OCI-LY7 (cell line): Measurements from ENCODE around the gene KREMEN2. TPM values are rescaled to one million over a fixed set of nuclear protein-coding genes. Genes with fewer than 3 reads are reported as not detected.

Experiments
- BruUV-seq: library from RNA; stranded (reverse); fragments of 400-500 nt; replicated peaks from 2 replicates; lab custom pipeline; 2021; lab: Mats Ljungman, UMichigan
- CTCF ChIA-PET: fragments of 300-600 bp; sonication (Branson Sonifier 250); formaldehyde crosslinking; loops from one replicate; lab custom pipeline; 2022; ENCODE audit warnings: antibody characterized with exemption; ENCODE audit not compliant: unreplicated experiment; lab: Charles Lee
- POLR2A ChIA-PET: fragments of 300-600 bp; sonication (Branson Sonifier 250); formaldehyde crosslinking; loops from one replicate; lab custom pipeline; 2022; ENCODE audit warnings: antibody characterized with exemption; lab: Charles Lee
- DNase-seq: peaks from one replicate; pipeline ENCODE4 v3.0.0-alpha.2; 2015; ENCODE audit warnings: low spot score
- H2AFZ ChIP-seq: fragments of 200-600 bp; sonication (generic), shearing (Covaris generic); 2 replicates; pipeline ENCODE4 v1.6.1; 2014; ENCODE audit warnings: mild to moderate bottlenecking, antibody characterized with exemption, low read length, moderate library complexity
- H3K27ac ChIP-seq: fragments of 200-600 bp; sonication (generic); 2 replicates; pipeline ENCODE4 v1.5.1; 2014; ENCODE audit warnings: mixed run types, low read depth, mild to moderate bottlenecking, moderate library complexity, low read length, inconsistent platforms; ENCODE audit not compliant: poor library complexity, severe bottlenecking
- H3K36me3 ChIP-seq: fragments of 200-600 bp; sonication (generic); 2 replicates; pipeline ENCODE4 v1.6.1; 2014; ENCODE audit warnings: mild to moderate bottlenecking, antibody characterized with exemption, low read length, moderate library complexity, mixed read lengths; ENCODE audit not compliant: insufficient read depth
- H3K4me1 ChIP-seq: fragments of 200-600 bp; sonication (generic); 2 replicates; pipeline ENCODE4 v1.5.1; 2014; ENCODE audit warnings: mild to moderate bottlenecking, low read length; ENCODE audit not compliant: insufficient read depth, poor library complexity, severe bottlenecking
- H3K4me2 ChIP-seq: fragments of 200-600 bp; sonication (generic); 2 replicates; pipeline ENCODE4 v1.6.1; 2014; ENCODE audit warnings: mild to moderate bottlenecking, low read length
- H3K4me3 ChIP-seq: fragments of 200-600 bp; sonication (generic); 2 replicates; pipeline ENCODE4 v1.5.1; 2014; ENCODE audit warnings: mild to moderate bottlenecking, low read depth, low read length; ENCODE audit not compliant: poor library complexity, severe bottlenecking
- H3K79me2 ChIP-seq: fragments of 200-600 bp; sonication (generic); 2 replicates; pipeline ENCODE4 v1.6.1; 2016; ENCODE audit warnings: low read depth, mild to moderate bottlenecking, low read length, moderate library complexity, mixed read lengths; ENCODE audit not compliant: insufficient read depth
- H3K9me2 ChIP-seq: fragments of 200-600 bp; sonication (generic); 2 replicates; pipeline ENCODE4 v1.6.1; 2016; ENCODE audit warnings: mild to moderate bottlenecking, low read length, mixed read lengths; ENCODE audit not compliant: insufficient read depth
- H3K9me3 ChIP-seq: fragments of 200-600 bp; sonication (generic); 2 replicates; pipeline ENCODE4 v1.6.1; 2014; ENCODE audit warnings: mild to moderate bottlenecking, mixed run types, low read length, mixed read lengths
- H4K20me1 ChIP-seq: fragments of 200-600 bp; sonication (generic); 2 replicates; pipeline ENCODE4 v1.6.1; 2014; ENCODE audit warnings: mild to moderate bottlenecking, antibody characterized with exemption, low read length, moderate library complexity, mixed read lengths; ENCODE audit not compliant: insufficient read depth
- CTCF ChIP-seq: fragments of 200-600 bp; sonication (generic); conservative IDR thresholded peaks from 2 replicates; pipeline ENCODE4 v1.5.1; 2014; ENCODE audit warnings: mild to moderate bottlenecking, antibody characterized with exemption, low read length, moderate library complexity, mixed read lengths
- EZH2phosphoT487 ChIP-seq: fragments of 200-600 bp; sonication (generic); IDR thresholded peaks from 2 replicates; pipeline ENCODE4 v1.6.1; 2018; ENCODE audit warnings: low read depth, borderline replicate concordance, mild to moderate bottlenecking, mixed run types, antibody characterized with exemption, low read length, moderate library complexity, mixed read lengths
- intact Hi-C: fragments of 100-400 bp; cut with micrococcal nuclease; formaldehyde crosslinking; loops from one replicate; pipeline ENCODE4 v1.10.0; 2022; ENCODE audit not compliant: unreplicated experiment
- total RNA-seq, 2 experiments: library from RNA; depleted of rRNA in 1 of 2; stranded (reverse); fragments of >200 nt in 1 of 2; shearing (Covaris generic) in 1 of 2; gene quantifications; 2 replicates each; pipeline ENCODE4 v1.2.3, GENCODE V29; 2014 to 2022

KREMEN2 gene
- total RNA-seq, 2 experiments from 2014 or later, result 0.09 TPM; not detected in 1

DNA sequence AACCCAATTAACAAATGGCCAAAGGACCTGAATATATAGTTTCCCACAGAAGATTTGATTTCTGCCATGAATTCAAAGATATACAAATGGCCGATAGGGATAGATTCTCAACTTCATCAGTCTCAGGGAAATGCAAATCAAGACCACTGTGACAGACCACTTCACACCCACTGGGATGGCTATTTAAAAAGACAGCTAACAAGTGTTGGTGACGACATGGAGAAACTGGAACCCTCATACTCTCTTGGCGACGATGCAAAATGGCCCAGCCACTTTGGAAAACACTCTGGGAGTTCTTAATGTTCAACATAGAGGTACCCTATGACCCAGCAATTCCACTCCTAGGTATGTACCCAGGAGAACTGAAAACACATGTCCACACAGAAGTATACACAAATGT lies 17.4 kb upstream of the KREMEN2 start:
- Histone ChIP-seq H3K27ac (no peak overlapping the region), H2AFZ (no peak overlapping the region), H3K36me3 (no peaks in the 10 kb centered on the region), H3K4me2 (no peak overlapping the region), H3K79me2 (no peaks in the 10 kb centered on the region), H3K4me3 (no peak overlapping the region), H3K9me2 (no peaks in the 10 kb centered on the region), H3K9me3 (no peaks in the 10 kb centered on the region), H4K20me1 (no peaks in the 10 kb centered on the region), H3K4me1 (no peaks in the 10 kb centered on the region)
- no TSS peak for BruUV-seq
- DNase-seq, result no peak
- TF ChIP-seq CTCF (no peak), EZH2phosphoT487 (no peak)
- intact Hi-C loops, result no loop called here
- ChIA-PET POLR2A (interaction anchor here (0.6 kb wide), 1 partner anchor 15 kb away, joined by 5 read pairs; no protein-coding TSS in a partner anchor), CTCF (no interaction called here)

DNA sequence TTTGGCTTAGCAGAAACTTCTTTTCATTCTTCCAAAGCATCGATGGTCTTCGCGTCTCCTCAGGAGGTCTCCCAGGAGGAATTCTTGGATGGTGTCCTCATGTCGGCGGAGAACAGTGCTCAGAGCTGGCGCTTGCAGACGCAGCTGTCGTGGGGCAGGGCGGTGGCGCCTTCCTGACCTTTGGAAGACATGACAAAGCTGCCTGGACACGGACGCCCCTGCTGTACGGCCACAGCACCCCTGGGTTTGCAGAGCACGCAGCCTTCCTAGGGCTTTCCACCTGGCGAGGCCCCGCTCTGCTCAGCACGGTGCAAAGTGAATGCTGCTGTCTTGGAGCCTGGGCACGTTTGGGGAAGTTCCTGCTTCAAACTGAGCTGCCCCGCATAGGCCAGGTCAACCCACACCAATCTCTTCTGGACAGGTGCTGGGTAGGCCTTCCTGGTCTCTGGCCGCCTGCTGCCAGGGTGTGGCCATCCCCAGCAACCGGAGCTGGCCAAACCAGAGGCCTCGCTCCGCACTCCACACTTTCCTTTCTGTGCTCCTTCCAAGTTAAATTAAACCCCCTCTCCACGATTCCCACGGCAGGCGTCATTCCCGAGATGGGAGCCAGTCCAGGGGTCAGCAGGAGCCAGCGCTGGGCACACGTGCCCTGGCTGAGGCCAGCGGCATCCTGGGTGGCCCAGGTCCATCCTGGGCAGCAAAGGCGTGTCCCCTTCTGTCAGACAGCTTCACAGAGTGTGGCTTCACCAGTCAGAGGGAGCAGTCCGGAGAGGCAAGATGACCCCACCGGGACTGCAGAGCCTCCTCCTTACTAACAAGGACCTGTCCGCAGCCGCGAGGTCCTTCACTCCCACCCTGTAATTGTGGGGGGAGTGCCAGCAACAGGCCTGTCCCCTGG lies 15.0 kb upstream of the KREMEN2 start:
- no peaks in the 10 kb centered on the region for H3K9me2 ChIP-seq
- H3K4me2 ChIP-seq, result no peak overlapping the region
- ChIA-PET POLR2A (no interaction called here), CTCF (no interaction called here)
- H2AFZ ChIP-seq, result no peak overlapping the region
- DNase-seq, result no peak
- H3K27ac ChIP-seq, result no peak overlapping the region
- peaks cover 20% of the 10 kb centered on the region for H3K4me1 ChIP-seq
- no TSS peak for BruUV-seq
- no peak for TF ChIP-seq EZH2phosphoT487
- TF ChIP-seq CTCF, result no peak
- H3K36me3 ChIP-seq, result no peaks in the 10 kb centered on the region
- intact Hi-C loops, result no loop called here
- no peaks in the 10 kb centered on the region for H3K9me3 ChIP-seq
- no peaks in the 10 kb centered on the region for H3K79me2 ChIP-seq
- H4K20me1 ChIP-seq, result no peaks in the 10 kb centered on the region
- no peak overlapping the region for H3K4me3 ChIP-seq
